Ovary (tissue), 9 donors: Measurements from ENCODE around the gene MRTO4. TPM values are rescaled to one million over a fixed set of nuclear protein-coding genes. Genes with fewer than 3 reads are reported as not detected.
"Not testable (repeated sequence)": the region's sequence is repeated elsewhere in the genome, so short reads cannot be mapped to it uniquely, and the experiment has no call there.

Experiments used
- DNase-seq, 5 donors: peaks; one replicate each; pipeline ENCODE4 v3.0.0-alpha.2; 2019 to 2020
- H3K27ac ChIP-seq, 2 donors: fragments of 200-600 bp; one replicate each; pipeline versions ENCODE4 v1.5.1 to v1.8.0; 2019 to 2022
- H3K27me3 ChIP-seq: fragments of 200-600 bp; one replicate; pipeline ENCODE4 v1.8.0; 2022
- H3K36me3 ChIP-seq: fragments of 200-600 bp; sonication (generic); one replicate; pipeline ENCODE4 v1.5.1; 2019
- H3K4me1 ChIP-seq: one replicate; pipeline ENCODE4 v1.8.1; 2013; ENCODE audit warnings: mild to moderate bottlenecking, moderate library complexity; ENCODE audit not compliant: insufficient read depth
- H3K4me3 ChIP-seq: fragments of 200-600 bp; sonication (generic); one replicate; pipeline ENCODE4 v1.5.1; 2017
- H3K9me3 ChIP-seq, 2 donors: fragments of 200-600 bp in 1 of 2; sonication (generic) in 1 of 2; one replicate each; pipeline versions ENCODE4 v1.5.1 to v1.8.1; 2013 to 2019; ENCODE audit warnings: mild to moderate bottlenecking in 1 of 2, moderate library complexity in 1 of 2
- EP300 ChIP-seq: sonication (generic); formaldehyde crosslinking; IDR thresholded peaks from one replicate; pipeline ENCODE4 v1.6.1; 2017; ENCODE audit warnings: antibody characterized with exemption
- POLR2A ChIP-seq: fragments of 450-650 bp; IDR thresholded peaks from one replicate; pipeline ENCODE4 v1.6.1; 2017; ENCODE audit warnings: antibody characterized with exemption, mild to moderate bottlenecking, moderate library complexity
- WGBS, 3 donors: extraction: QIAGEN DNeasy Blood & Tissue Kit in 1 of 3; methylation state at CpG; one replicate each; pipeline versions ENCODE4 v1.1.5 to v1.1.7; 2013 to 2017; 5-methylcytosine and 5-hydroxymethylcytosine counted together
- intact Hi-C, 4 donors: fragments of 100-400 bp; cut with DNase I; formaldehyde crosslinking; loops; one replicate each; pipeline versions ENCODE4 v1.11.0 to v1.15.1; 2022 to 2023
- polyA plus RNA-seq, 2 donors: library from polyadenylated mRNA; stranded (reverse); fragments of 200-250 nt in 1 of 2; fragments of 350-450 nt in 1 of 2; fragmentation: Illumina TruSeq in 1 of 2; extraction: RNeasy Lipid Tissue Mini Kit (QIAGEN cat#74804) in 1 of 2; gene quantifications; one replicate each; pipeline ENCODE4 v1.2.3, GENCODE V29; 2013 to 2014
- total RNA-seq, 7 donors: library from RNA; depleted of rRNA in 2 of 7; stranded (reverse); fragments of >200 nt in 2 of 7; fragmentation: NEBNext Ultra II Directional in 3 of 7; extraction: Animal tissue kit (Norgen Biotek cat#: 25700) in 3 of 7; gene quantifications; one replicate each; pipeline versions ENCODE4 v1.1.0 to v1.2.4, GENCODE V29; 2016 to 2023
- TF ChIP-seq, protein P1 (sequence below), 3 donors: fragments of 450-650 bp in 2 of 3; fragments of 200-600 bp in 1 of 3; IDR thresholded peaks; one replicate each; pipeline versions ENCODE4 v1.5.1 to v1.8.0; 2016 to 2022; ENCODE audit warnings: antibody characterized with exemption in 3 of 3, mild to moderate bottlenecking in 1 of 3
- donor health status: DM: no; HTN: no; CAD: no; lungs with moderate emphysema.
- donor health status: DM: no; HTN: no; CAD: no.
- donor health status: Bipolar disorder and iron deficiency.
- donor health status: DM: yes; HTN: yes; CAD: no.
- donor health status: DM: no; HTN: no; CAD: no.
- donor health status: DM: yes; HTN: yes; CAD: no.

Gene MRTO4
- total and polyA plus RNA-seq, 9 donors: 14.3 to 49.1 (median 26.4) TPM

DNA sequence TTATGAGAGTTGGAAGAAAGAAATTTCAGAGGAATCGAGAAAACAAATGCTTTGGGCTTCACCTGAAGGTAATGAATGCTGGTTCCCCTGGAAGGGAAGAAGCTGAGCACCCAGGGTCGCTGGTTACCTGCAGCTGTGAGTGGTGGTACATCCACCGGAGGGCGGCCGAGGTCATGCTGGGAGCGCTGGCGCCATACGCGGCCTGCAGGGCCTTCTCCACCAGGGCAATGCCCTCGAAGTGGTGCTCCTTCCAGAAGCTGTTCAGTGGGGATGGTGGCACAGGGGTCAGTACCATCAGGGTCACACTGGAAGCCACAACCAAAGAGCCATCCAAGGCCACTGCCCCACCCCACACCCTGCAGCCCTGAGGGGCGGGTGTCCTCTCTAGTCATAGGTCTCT, 16.8 kb downstream of the MRTO4 start:
- TF ChIP-seq, protein P1, sequence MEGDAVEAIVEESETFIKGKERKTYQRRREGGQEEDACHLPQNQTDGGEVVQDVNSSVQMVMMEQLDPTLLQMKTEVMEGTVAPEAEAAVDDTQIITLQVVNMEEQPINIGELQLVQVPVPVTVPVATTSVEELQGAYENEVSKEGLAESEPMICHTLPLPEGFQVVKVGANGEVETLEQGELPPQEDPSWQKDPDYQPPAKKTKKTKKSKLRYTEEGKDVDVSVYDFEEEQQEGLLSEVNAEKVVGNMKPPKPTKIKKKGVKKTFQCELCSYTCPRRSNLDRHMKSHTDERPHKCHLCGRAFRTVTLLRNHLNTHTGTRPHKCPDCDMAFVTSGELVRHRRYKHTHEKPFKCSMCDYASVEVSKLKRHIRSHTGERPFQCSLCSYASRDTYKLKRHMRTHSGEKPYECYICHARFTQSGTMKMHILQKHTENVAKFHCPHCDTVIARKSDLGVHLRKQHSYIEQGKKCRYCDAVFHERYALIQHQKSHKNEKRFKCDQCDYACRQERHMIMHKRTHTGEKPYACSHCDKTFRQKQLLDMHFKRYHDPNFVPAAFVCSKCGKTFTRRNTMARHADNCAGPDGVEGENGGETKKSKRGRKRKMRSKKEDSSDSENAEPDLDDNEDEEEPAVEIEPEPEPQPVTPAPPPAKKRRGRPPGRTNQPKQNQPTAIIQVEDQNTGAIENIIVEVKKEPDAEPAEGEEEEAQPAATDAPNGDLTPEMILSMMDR (IDR thresholded peaks at IDR 0.05): no peak
- TF ChIP-seq POLR2A (no peak), EP300 (no peak)
- Histone ChIP-seq H3K9me3 (no peaks in the 10 kb centered on the region), H3K36me3 (no peaks in the 10 kb centered on the region), H3K27ac (no peak overlapping the region), H3K4me1 (no peaks in the 10 kb centered on the region), H3K27me3 (no peaks in the 10 kb centered on the region), H3K4me3 (no peak overlapping the region)
- intact Hi-C loops: no loop called here
- no peak for DNase-seq
- WGBS, 3 donors: 78 to 86% (median 85%) methylated on average over 11 of the region's 11 CpGs

DNA sequence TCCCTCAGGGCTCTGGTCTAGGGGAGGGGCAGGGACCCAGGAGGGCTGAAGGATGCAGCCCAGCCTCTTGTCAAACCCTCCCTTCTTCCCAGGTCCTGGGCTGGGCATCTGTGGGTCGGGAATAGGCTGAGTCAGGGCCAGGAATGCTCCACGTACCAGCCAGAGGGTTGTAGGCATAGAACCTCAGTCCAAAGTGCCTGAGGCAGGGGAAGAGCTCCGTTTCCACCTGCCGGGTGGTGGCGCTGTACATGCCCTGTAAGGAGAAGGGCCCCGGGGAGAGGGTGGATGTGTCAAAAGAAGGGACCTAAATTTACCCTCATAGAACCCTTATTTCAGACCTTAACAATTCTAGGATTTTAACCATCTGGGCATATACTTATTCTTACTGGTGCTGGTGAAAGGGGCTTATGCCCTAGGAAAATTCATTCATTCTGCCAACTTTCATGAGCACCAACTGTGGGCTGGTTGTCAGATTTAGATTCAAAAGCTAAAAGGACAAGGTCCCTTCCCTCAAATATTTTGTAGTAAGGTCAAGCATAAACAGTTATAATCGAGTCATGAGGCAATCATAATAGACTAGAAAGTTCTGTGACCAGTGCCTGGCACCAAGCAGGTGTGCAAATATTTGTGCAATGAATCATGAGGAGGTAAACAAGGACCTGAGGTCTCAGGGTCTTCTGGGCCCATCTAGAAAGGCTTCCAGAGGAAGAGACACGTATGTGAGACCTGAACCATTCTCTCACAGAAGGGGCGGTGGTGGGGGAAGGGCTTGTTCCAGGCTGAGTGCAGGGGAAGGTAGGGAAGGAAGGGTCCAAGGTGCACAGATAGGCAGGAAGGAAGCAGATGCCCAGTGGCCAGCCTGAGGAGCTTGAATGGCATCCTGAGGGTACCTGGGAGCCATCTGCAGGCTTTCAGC, 18.1 kb downstream of the MRTO4 start:
- 69 to 86% (median 74%) methylated on average over 8 to 9 of the region's 9 CpGs for WGBS, 3 donors
- DNase-seq, intact Hi-C loops, H3K27ac ChIP-seq, H3K9me3 ChIP-seq, H3K27me3 ChIP-seq, H3K4me1 ChIP-seq, H3K4me3 ChIP-seq, H3K36me3 ChIP-seq: not testable (repeated sequence)

DNA sequence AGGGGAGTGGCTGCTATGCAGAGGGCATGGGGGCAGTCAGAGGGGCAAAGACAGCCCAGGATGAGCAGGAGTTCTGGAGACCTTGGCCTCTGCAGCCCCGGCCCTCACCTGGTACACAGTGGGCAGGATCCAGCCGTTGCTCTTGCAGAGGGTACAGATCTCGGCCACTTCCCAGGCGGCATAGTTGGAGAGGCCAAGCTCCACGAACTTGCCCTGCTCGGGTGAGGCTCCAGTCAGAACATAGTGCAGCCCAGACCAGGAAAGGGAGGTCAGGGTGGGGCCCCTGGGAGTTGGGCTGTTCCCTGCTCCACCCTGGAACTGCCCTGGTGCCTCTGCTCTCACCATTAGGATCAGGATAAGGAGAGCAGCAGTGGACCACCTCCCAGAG, 18.7 kb downstream of the MRTO4 start:
- H3K4me1 ChIP-seq, H3K27me3 ChIP-seq, H3K9me3 ChIP-seq, DNase-seq, H3K36me3 ChIP-seq, H3K27ac ChIP-seq, H3K4me3 ChIP-seq, intact Hi-C loops: not testable (repeated sequence)
- 85 to 95% (median 93%) methylated on average over 6 of the region's 6 CpGs for WGBS, 3 donors

DNA sequence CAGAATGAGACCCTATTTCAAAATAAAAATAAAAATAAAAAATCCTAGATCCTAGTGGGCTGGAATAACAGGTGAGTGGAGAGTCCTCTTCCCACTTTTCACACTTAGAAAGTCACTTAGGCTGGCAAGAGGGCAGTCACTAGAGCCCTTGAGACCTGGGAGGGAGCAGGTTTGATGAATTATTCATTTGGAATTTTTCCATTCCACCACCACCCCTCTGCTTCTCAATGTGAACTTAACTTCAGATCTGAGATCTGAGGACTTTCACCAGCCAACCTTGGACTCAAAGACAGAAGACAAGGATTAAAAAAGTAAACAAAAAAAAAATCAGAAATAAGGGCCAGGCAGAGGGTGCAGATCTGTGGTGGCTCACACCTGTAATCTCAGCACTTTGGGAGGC, 20.5 kb downstream of the MRTO4 start:
- Histone ChIP-seq H3K9me3 (no peaks in the 10 kb centered on the region), H3K4me1 (no peaks in the 10 kb centered on the region), H3K27ac (no peak overlapping the region), H3K4me3 (no peak overlapping the region), H3K27me3 (no peaks in the 10 kb centered on the region), H3K36me3 (no peaks in the 10 kb centered on the region)
- intact Hi-C loops: no loop called here
- no peak for TF ChIP-seq EP300
- DNase-seq: no peak

DNA sequence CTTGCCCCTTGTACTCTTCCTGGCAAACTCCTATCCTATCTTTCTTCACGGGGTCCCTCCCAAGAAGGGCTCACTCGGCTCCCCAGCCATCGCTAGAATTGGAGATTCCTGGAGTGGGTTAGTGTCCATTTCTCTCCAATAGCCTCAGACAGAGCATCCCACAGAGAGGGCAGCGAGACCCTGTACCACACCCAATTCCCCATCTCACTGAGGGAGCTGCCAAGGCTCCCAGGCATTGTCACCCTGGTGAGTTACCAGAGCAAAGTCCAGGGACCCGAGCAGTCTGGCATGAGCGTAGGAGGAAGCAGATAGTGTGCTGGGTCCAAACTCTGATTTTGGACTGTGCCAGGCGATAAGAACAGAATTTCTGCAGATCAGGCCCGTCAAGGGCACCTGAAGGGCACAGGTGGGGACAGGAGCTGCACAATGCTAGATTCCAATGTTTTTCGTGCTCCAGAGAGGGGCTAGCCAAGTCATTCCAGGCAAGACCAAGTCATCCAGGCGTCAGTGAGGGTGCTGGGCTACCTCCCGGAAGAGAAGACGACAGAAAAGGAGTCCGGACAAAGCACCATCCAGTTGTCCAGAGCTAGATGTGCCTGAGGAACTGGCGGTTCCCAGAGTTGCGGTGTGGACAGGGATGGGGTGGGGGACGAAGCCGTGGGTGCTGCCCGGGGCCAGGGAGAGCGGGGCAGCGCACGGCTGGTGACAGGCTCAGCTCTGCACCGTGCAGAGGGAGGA, 21.7 kb downstream of the MRTO4 start:
- H3K4me3 ChIP-seq: no peak overlapping the region
- H3K9me3 ChIP-seq: no peaks in the 10 kb centered on the region
- intact Hi-C loops: no loop called here
- H3K27me3 ChIP-seq: no peaks in the 10 kb centered on the region
- H3K27ac ChIP-seq: no peak overlapping the region
- H3K36me3 ChIP-seq: no peaks in the 10 kb centered on the region
- H3K4me1 ChIP-seq: no peaks in the 10 kb centered on the region
- TF ChIP-seq EP300 (no peak), POLR2A (no peak)
- TF ChIP-seq, protein P1 (IDR thresholded peaks at IDR 0.05): no peak
- no peak for DNase-seq
- 86 to 90% (median 88%) methylated on average over 22 of the region's 22 CpGs for WGBS, 3 donors

DNA sequence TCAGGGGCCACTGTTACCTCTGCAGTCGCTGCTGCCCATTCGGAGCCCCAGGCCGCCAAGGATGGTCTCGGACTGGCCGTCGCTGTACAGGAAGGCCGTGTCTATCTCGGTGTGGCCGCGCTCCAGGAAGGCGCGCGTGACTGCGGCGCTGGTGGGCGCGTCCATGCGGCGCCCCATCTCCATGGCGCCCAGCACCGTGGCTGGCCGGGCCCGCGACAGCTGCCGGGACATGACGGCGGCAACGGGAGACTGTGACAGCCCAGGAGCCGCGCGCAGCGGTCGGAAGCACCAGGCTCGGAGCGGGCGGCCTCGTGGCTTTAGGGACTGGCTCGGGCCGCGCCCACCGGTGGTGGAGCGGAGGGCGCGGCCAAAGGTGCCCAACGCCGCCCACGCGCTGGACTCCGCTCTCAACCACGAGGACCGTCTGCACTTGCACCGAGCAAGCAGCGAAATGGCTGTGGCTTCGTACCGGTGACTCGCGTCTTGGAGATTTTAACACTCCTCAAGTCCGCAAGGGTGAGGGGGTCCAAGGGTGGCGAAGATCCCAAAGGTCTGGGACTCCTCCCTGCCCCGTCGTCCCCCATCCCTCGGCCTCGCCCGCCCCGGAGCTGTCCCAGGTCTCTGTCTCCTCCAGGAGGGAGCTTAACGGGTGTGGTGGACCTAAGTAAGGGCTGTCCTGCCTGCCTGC, 22.4 kb downstream of the MRTO4 start:
- H3K27me3 ChIP-seq, H3K36me3 ChIP-seq, H3K9me3 ChIP-seq, intact Hi-C loops, DNase-seq, H3K27ac ChIP-seq, H3K4me3 ChIP-seq, H3K4me1 ChIP-seq: not testable (repeated sequence)
- WGBS, 3 donors: 22 to 40% (median 25%) methylated on average over 34 to 57 of the region's 66 CpGs
